Measurements from ENCODE around the gene TDRD9. TPM values are rescaled to one million over a fixed set of nuclear protein-coding genes. Genes with fewer than 3 reads are reported as not detected.
"Not testable (repeated sequence)": the region's sequence is repeated elsewhere in the genome, so short reads cannot be mapped to it uniquely, and the experiment has no call there.

Gene TDRD9
- total RNA-seq = 5.4 TPM
- long read RNA-seq = 0 reads

GRCh38 chr14:103928011-103928890 lies at the start of gene TDRD9:
Gene TDRD9, plus strand, starts transcription at chr14:103928456. Its CDS starts 54 bp downstream, at chr14:103928510.
- DNase-seq (ENCODE audit: low spot score) = no peak

GRCh38 chr14:103879118-103879569 lies 49.1 kb upstream of the TDRD9 start:
- DNase-seq (ENCODE audit: low spot score) = no peak

- no peak for DNase-seq (ENCODE audit: low spot score)
Observed at GRCh38 chr14:103879570-103880347, 48.5 kb upstream of the TDRD9 start.

GRCh38 chr14:103880348-103881267 lies 47.6 kb upstream of the TDRD9 start:
- DNase-seq (ENCODE audit: low spot score) = peak; percentile 94

GRCh38 chr14:103881268-103882201 lies 46.7 kb upstream of the TDRD9 start:
- DNase-seq (ENCODE audit: low spot score) = peak; percentile 90

- DNase-seq (ENCODE audit: low spot score) = no peak
Observed at GRCh38 chr14:103882503-103883262, 45.6 kb upstream of the TDRD9 start.

GRCh38 chr14:103883263-103883523 lies 45.1 kb upstream of the TDRD9 start:
- no peak for DNase-seq (ENCODE audit: low spot score)

GRCh38 chr14:103884854-103885253 lies 43.4 kb upstream of the TDRD9 start:
- no peak for DNase-seq (ENCODE audit: low spot score)

- no peak for DNase-seq (ENCODE audit: low spot score)
Observed at GRCh38 chr14:103885509-103885932, 42.7 kb upstream of the TDRD9 start.

- DNase-seq (ENCODE audit: low spot score) = no peak
Observed at GRCh38 chr14:103886304-103887169, 41.7 kb upstream of the TDRD9 start.

GRCh38 chr14:103887170-103887501 lies 41.1 kb upstream of the TDRD9 start:
- DNase-seq (ENCODE audit: low spot score) = no peak

GRCh38 chr14:103887557-103888115 lies 40.6 kb upstream of the TDRD9 start:
- no peak for DNase-seq (ENCODE audit: low spot score)

GRCh38 chr14:103889002-103889312 lies 39.3 kb upstream of the TDRD9 start:
- DNase-seq (ENCODE audit: low spot score) = not testable (repeated sequence)

GRCh38 chr14:103889313-103890051 lies 38.8 kb upstream of the TDRD9 start:
- DNase-seq (ENCODE audit: low spot score) = no peak

- no peak for DNase-seq (ENCODE audit: low spot score)
Observed at GRCh38 chr14:103890052-103890371, 38.2 kb upstream of the TDRD9 start.

- no peak for DNase-seq (ENCODE audit: low spot score)
Observed at GRCh38 chr14:103890821-103891666, 37.2 kb upstream of the TDRD9 start.

- DNase-seq (ENCODE audit: low spot score) = no peak
Observed at GRCh38 chr14:103891667-103892215, 36.5 kb upstream of the TDRD9 start.

All from mesenteric fat pad (tissue), 1 donor.